GM23338 (cell line): ENCODE data around the gene NELFB. TPM values are rescaled to one million over a fixed set of nuclear protein-coding genes. Genes with fewer than 3 reads are reported as not detected.
A peak's percentile ranks its signal among the peaks of the same experiment; 100 is the strongest.

Experiments
- ATAC-seq: fragments of 200-7000 bp; cut with Tn5 transposase; 3 replicates; pipeline ENCODE4 v1.9.1; 2020
- DNase-seq: peaks from one replicate; pipeline ENCODE4 v3.0.0-alpha.2; 2015; ENCODE audit warnings: low spot score
- H2AFZ ChIP-seq: fragments of 200-600 bp; sonication (generic); 2 replicates; pipeline ENCODE4 v1.8.0; 2016; ENCODE audit warnings: antibody characterized with exemption, mild to moderate bottlenecking, moderate library complexity
- H3F3A ChIP-seq: fragments of 200-600 bp; sonication (generic); replicated peaks from 2 replicates; pipeline ENCODE4 v1.8.0; 2017; ENCODE audit warnings: antibody characterized with exemption, mixed run types, low read depth
- H3K27ac ChIP-seq: fragments of 200-600 bp; sonication (generic); 2 replicates; pipeline ENCODE4 v1.6.1; 2016; ENCODE audit warnings: low read depth
- H3K27me3 ChIP-seq: fragments of 200-600 bp; sonication (generic); 2 replicates; pipeline ENCODE4 v1.8.0; 2016; ENCODE audit warnings: mild to moderate bottlenecking, mixed run types, moderate library complexity; ENCODE audit not compliant: insufficient read depth
- H3K36me3 ChIP-seq: fragments of 200-600 bp; sonication (generic); 2 replicates; pipeline ENCODE4 v1.8.0; 2016; ENCODE audit warnings: mild to moderate bottlenecking; ENCODE audit not compliant: insufficient read depth
- H3K4me1 ChIP-seq: fragments of 200-600 bp; sonication (generic); 2 replicates; pipeline ENCODE4 v1.8.0; 2016; ENCODE audit warnings: mild to moderate bottlenecking, moderate library complexity; ENCODE audit not compliant: insufficient read depth
- H3K4me2 ChIP-seq: fragments of 200-600 bp; sonication (generic); 2 replicates; pipeline ENCODE4 v1.7.1; 2017; ENCODE audit warnings: mixed run types
- H3K4me3 ChIP-seq: fragments of 200-600 bp; sonication (generic); 2 replicates; pipeline ENCODE4 v1.6.1; 2016; ENCODE audit warnings: mixed run types
- H3K79me2 ChIP-seq: fragments of 200-600 bp; sonication (generic); replicated peaks from 2 replicates; pipeline ENCODE4 v1.8.0; 2017; ENCODE audit warnings: mild to moderate bottlenecking; ENCODE audit not compliant: insufficient read depth
- H3K9me2 ChIP-seq: fragments of 200-600 bp; sonication (generic); 2 replicates; pipeline ENCODE4 v1.8.0; 2017; ENCODE audit not compliant: insufficient read depth
- H4K20me1 ChIP-seq: fragments of 200-600 bp; sonication (generic); replicated peaks from 2 replicates; pipeline ENCODE4 v1.8.0; 2017; ENCODE audit warnings: mild to moderate bottlenecking; ENCODE audit not compliant: insufficient read depth
- H3K27ac Mint-ChIP-seq: 2 replicates; pipeline ENCODE4 v1.8.0; 2020; ENCODE audit warnings: inconsistent platforms, mild to moderate bottlenecking, moderate library complexity, mixed read lengths
- H3K27me3 Mint-ChIP-seq: 3 replicates; pipeline ENCODE4 v1.8.0; 2022; ENCODE audit warnings: low read depth, mild to moderate bottlenecking, moderate library complexity, mixed read lengths, inconsistent platforms; ENCODE audit not compliant: insufficient read depth, poor library complexity
- H3K36me3 Mint-ChIP-seq: 3 replicates; pipeline ENCODE4 v1.8.0; 2021; ENCODE audit warnings: low read depth, mild to moderate bottlenecking, inconsistent platforms, moderate library complexity, mixed read lengths
- H3K4me1 Mint-ChIP-seq: 3 replicates; pipeline ENCODE4 v1.8.0; 2020; ENCODE audit warnings: mild to moderate bottlenecking, inconsistent platforms, mixed read lengths
- H3K4me3 Mint-ChIP-seq: 3 replicates; pipeline ENCODE4 v1.8.0; 2021; ENCODE audit warnings: moderate library complexity, mild to moderate bottlenecking, inconsistent platforms, mixed read lengths
- H3K9me3 Mint-ChIP-seq: 3 replicates; pipeline ENCODE4 v1.8.0; 2020; ENCODE audit warnings: moderate library complexity, mild to moderate bottlenecking, inconsistent platforms, mixed read lengths
- EZH2phosphoT487 ChIP-seq: fragments of 200-600 bp; sonication (generic); IDR thresholded peaks from one replicate; pipeline ENCODE4 v1.8.1; 2018; ENCODE audit warnings: antibody characterized with exemption; ENCODE audit not compliant: unreplicated experiment
- POLR2AphosphoS5 ChIP-seq: IDR thresholded peaks from 2 replicates; pipeline ENCODE4 v1.6.1; 2016; ENCODE audit warnings: antibody characterized with exemption, low read depth
- STAT1 ChIP-seq: IDR thresholded peaks from one replicate; pipeline ENCODE4 v1.6.1; 2016; ENCODE audit warnings: antibody characterized with exemption; ENCODE audit not compliant: unreplicated experiment
- ZNF114 ChIP-seq: fragments of 250-450 bp; sonication (Bioruptor Pico); IDR thresholded peaks from 2 replicates; pipeline ENCODE4 v1.5.0; 2020; ENCODE audit warnings: mild to moderate bottlenecking, moderate library complexity
- ZNF331 ChIP-seq: fragments of 250-450 bp; sonication (Bioruptor Pico); IDR thresholded peaks from 2 replicates; pipeline ENCODE4 v1.5.0; 2020; ENCODE audit warnings: low read depth, mild to moderate bottlenecking, moderate library complexity
- polyA plus RNA-seq: library from polyadenylated mRNA; unstranded; fragments of >200 nt; fragmentation: Nextera tagmentation; extraction: Ambion mirVana; gene quantifications from 2 replicates; pipeline ENCODE4 v1.2.1, GENCODE V29; 2016
- total RNA-seq: library from RNA; depleted of rRNA; stranded (reverse); fragments of >200 nt; shearing (Covaris generic); gene quantifications from 2 replicates; pipeline ENCODE4 v1.2.3, GENCODE V29; 2014
- TF ChIP-seq, protein P1 (sequence below): IDR thresholded peaks from 2 replicates; pipeline ENCODE4 v1.6.1; 2016; ENCODE audit warnings: antibody characterized with exemption
- TF ChIP-seq, protein P2 (sequence below), 2 experiments: fragments of 200-600 bp in 1 of 2; sonication (generic) in 1 of 2; conservative IDR thresholded peaks; 2 replicates each; pipeline versions ENCODE4 v1.5.1 to v1.6.1; 2016 to 2017; ENCODE audit warnings: antibody characterized with exemption in 2 of 2, low read depth in 2 of 2, mild to moderate bottlenecking in 2 of 2, moderate library complexity in 1 of 2
- TF ChIP-seq, protein P3 (sequence below): IDR thresholded peaks from one replicate; pipeline ENCODE4 v1.6.1; 2018; ENCODE audit warnings: antibody characterized with exemption; ENCODE audit not compliant: unreplicated experiment

NELFB gene
- total and polyA plus RNA-seq, 2 experiments from 2014 or later = 30.0 to 97.3 TPM

DNA sequence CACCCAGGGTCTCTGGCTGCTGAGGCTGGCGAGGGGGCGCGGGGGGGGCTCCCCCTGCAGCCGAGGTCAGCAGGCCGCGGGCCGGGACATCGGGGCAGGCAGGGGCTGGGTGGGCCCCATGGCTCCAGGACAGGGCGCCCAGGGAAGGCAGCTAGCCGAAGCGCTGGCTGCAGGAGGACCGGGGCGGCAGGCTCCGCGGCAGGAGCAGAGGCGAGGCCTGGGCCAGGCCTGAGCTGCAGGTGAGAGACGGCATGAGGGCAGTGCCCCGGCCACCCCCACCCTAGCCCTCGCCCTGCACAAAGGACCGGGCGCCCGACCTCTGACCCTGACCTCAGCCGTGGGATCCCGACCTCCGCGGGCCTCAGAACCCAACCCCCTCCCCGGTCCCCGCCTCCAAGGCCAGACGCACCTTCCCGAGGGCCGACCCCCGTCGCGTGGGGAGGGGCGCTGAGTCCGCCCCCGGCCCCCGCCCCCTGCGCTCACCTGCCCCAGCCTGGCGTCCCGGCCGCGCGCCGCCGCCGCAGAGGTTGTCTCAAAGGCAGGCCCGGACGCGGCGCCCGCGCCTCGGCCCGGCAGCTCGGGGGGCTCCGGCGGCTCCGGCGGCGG, 33.5 kb upstream of the NELFB start:
- TF ChIP-seq EZH2phosphoT487 (no peak), ZNF331 (CRISPR knock-in tag) (no peak), STAT1 (no peak), ZNF114 (CRISPR knock-in tag) (no peak)
- TF ChIP-seq, protein P1, sequence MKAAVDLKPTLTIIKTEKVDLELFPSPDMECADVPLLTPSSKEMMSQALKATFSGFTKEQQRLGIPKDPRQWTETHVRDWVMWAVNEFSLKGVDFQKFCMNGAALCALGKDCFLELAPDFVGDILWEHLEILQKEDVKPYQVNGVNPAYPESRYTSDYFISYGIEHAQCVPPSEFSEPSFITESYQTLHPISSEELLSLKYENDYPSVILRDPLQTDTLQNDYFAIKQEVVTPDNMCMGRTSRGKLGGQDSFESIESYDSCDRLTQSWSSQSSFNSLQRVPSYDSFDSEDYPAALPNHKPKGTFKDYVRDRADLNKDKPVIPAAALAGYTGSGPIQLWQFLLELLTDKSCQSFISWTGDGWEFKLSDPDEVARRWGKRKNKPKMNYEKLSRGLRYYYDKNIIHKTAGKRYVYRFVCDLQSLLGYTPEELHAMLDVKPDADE = no peak
- TF ChIP-seq, protein P2, sequence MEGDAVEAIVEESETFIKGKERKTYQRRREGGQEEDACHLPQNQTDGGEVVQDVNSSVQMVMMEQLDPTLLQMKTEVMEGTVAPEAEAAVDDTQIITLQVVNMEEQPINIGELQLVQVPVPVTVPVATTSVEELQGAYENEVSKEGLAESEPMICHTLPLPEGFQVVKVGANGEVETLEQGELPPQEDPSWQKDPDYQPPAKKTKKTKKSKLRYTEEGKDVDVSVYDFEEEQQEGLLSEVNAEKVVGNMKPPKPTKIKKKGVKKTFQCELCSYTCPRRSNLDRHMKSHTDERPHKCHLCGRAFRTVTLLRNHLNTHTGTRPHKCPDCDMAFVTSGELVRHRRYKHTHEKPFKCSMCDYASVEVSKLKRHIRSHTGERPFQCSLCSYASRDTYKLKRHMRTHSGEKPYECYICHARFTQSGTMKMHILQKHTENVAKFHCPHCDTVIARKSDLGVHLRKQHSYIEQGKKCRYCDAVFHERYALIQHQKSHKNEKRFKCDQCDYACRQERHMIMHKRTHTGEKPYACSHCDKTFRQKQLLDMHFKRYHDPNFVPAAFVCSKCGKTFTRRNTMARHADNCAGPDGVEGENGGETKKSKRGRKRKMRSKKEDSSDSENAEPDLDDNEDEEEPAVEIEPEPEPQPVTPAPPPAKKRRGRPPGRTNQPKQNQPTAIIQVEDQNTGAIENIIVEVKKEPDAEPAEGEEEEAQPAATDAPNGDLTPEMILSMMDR (conservative IDR thresholded peaks at IDR 0.05; ENCODE audit: low read depth in 2 of 2) = no peak
- Histone ChIP-seq H3K27me3 (peaks cover 9% of the 10 kb centered on the region; the same call in 1 of the 2 replicates), H4K20me1 (no peaks in the 10 kb centered on the region), H3K36me3 (no peaks in the 10 kb centered on the region), H2AFZ (no peak overlapping the region), H3K79me2 (no peaks in the 10 kb centered on the region), H3K27ac (no peak overlapping the region), H3K4me2 (peak overlapping the region; percentile 73), H3F3A (0 out of 2 replicates have a peak, but pooled peaks cover 9% of the 10 kb centered on the region), H3K4me3 (peak overlapping the region; percentile 58), H3K4me1 (peaks cover 3% of the 10 kb centered on the region; the same call in 1 of the 2 replicates), H3K9me2 (no peaks in the 10 kb centered on the region)
- H3K9me3 Mint-ChIP-seq = no peaks in the 10 kb centered on the region
- no peaks in the 10 kb centered on the region for H3K27me3 Mint-ChIP-seq
- no peaks in the 10 kb centered on the region for H3K36me3 Mint-ChIP-seq
- no peak overlapping the region for H3K27ac Mint-ChIP-seq
- ATAC-seq = peak; percentile 11
- H3K4me3 Mint-ChIP-seq = peak overlapping the region; percentile 48; the same call in 2 of the 3 replicates
- DNase-seq = peak; percentile 71
- peaks cover 7% of the 10 kb centered on the region; the same call in 2 of the 3 replicates for H3K4me1 Mint-ChIP-seq

DNA sequence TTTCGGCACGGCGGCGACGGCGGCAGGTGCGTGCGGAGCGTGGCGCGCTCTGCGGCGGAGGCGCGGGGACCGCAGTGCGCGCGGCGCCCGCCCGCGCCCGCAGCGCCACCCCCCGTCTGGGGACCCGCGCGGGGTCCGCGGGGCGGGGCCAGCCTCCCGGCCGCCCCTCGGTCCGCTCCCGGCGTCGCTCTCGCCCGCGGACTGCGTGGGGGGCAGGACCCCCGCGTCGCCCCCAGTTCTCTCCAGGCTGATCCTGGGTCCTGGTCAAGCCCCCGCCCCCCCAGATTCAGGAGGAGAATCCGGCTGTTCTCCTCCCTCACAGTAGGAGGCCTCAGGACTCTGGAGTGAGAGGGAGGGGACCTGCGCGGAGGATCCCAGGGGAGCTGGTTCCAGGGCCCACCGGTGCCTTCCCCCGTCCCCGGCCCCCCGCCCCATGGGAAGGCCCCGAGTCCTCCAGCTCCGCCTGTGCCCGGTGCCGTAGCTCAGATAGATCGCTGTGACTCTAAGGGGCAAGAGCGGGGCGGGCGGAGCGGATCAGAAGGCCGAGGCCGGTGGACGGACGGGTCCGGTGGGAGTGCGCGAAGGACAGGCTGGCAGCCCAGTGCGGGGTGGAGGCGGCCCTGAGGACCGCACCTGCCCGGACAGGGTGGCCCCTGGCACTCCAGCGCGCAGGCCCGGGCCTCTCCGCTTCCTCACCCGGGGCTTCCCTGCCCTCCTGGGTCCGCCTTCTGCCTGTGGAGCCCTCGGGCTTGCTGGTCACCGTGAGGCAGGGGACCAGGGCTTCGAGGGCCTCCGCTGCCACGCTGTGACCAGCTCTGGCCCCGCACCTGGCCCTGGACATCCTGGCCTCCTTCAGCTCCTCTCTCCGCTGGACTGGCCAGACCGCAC, 32.7 kb upstream of the NELFB start, which contains the start of gene RNF208:
RNF208 (minus strand) TSS at position 51 of the 888 bp plus-strand sequence. CDS start 1,028 bp downstream, outside the sequence.
- Histone ChIP-seq H3K4me1 (peaks cover 3% of the 10 kb centered on the region; the same call in 1 of the 2 replicates), H3K9me2 (no peaks in the 10 kb centered on the region), H3K79me2 (no peaks in the 10 kb centered on the region), H3K4me3 (peak within 1 kb of the TSS; percentile 94), H2AFZ (no peak within 1 kb of the TSS; the same call in 1 of the 2 replicates), H3K27me3 (peaks cover 9% of the 10 kb centered on the region; the same call in 1 of the 2 replicates), H3K27ac (no peak within 1 kb of the TSS), H4K20me1 (no peaks in the 10 kb centered on the region), H3F3A (0 out of 2 replicates have a peak, but pooled peaks cover 9% of the 10 kb centered on the region), H3K4me2 (peak within 1 kb of the TSS; percentile 85), H3K36me3 (no peaks in the 10 kb centered on the region)
- H3K36me3 Mint-ChIP-seq = no peaks in the 10 kb centered on the region
- no peak within 1 kb of the TSS for H3K27ac Mint-ChIP-seq
- H3K27me3 Mint-ChIP-seq = peaks cover under 1% of the 10 kb centered on the region
- peak within 1 kb of the TSS; percentile 70 for H3K4me3 Mint-ChIP-seq
- peaks cover 2% of the 10 kb centered on the region; the same call in 2 of the 3 replicates for H3K4me1 Mint-ChIP-seq
- H3K9me3 Mint-ChIP-seq = no peaks in the 10 kb centered on the region
- peak; percentile 50 for DNase-seq
- peak; percentile 6 for ATAC-seq
- TF ChIP-seq ZNF331 (CRISPR knock-in tag) (no peak), ZNF114 (CRISPR knock-in tag) (no peak), EZH2phosphoT487 (no peak), POLR2AphosphoS5 (no peak; the same call in 1 of the 2 replicates)
- TF ChIP-seq, protein P3, sequence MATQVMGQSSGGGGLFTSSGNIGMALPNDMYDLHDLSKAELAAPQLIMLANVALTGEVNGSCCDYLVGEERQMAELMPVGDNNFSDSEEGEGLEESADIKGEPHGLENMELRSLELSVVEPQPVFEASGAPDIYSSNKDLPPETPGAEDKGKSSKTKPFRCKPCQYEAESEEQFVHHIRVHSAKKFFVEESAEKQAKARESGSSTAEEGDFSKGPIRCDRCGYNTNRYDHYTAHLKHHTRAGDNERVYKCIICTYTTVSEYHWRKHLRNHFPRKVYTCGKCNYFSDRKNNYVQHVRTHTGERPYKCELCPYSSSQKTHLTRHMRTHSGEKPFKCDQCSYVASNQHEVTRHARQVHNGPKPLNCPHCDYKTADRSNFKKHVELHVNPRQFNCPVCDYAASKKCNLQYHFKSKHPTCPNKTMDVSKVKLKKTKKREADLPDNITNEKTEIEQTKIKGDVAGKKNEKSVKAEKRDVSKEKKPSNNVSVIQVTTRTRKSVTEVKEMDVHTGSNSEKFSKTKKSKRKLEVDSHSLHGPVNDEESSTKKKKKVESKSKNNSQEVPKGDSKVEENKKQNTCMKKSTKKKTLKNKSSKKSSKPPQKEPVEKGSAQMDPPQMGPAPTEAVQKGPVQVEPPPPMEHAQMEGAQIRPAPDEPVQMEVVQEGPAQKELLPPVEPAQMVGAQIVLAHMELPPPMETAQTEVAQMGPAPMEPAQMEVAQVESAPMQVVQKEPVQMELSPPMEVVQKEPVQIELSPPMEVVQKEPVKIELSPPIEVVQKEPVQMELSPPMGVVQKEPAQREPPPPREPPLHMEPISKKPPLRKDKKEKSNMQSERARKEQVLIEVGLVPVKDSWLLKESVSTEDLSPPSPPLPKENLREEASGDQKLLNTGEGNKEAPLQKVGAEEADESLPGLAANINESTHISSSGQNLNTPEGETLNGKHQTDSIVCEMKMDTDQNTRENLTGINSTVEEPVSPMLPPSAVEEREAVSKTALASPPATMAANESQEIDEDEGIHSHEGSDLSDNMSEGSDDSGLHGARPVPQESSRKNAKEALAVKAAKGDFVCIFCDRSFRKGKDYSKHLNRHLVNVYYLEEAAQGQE = no peak
